Glomerular visceral epithelial cell (primary cell): ENCODE data around the gene DTD2.
"Not testable (repeated sequence)": the region's sequence is repeated elsewhere in the genome, so short reads cannot be mapped to it uniquely, and the experiment has no call there.

Source experiments
- DNase-seq: peaks from one replicate; pipeline ENCODE4 v3.0.0-alpha.2; 2016; ENCODE audit errors: extremely low spot score

DTD2 gene

GRCh38 chr14:31441273-31442111 is 15.8 kb downstream of the DTD2 start:
- peak; percentile 7 for DNase-seq

- peak; percentile 12 for DNase-seq
Observed at GRCh38 chr14:31440280-31440679, 17.0 kb downstream of the DTD2 start.

GRCh38 chr14:31439561-31439960 is 17.7 kb downstream of the DTD2 start:
- no peak for DNase-seq

- not testable (repeated sequence) for DNase-seq
Observed at GRCh38 chr14:31437045-31437691, 20.1 kb downstream of the DTD2 start.

- no peak for DNase-seq
Observed at GRCh38 chr14:31435276-31435675, 22.0 kb downstream of the DTD2 start.

GRCh38 chr14:31430634-31431264 is 26.6 kb downstream of the DTD2 start:
- DNase-seq, result no peak

- DNase-seq, result no peak
Observed at GRCh38 chr14:31429791-31430190, 27.5 kb downstream of the DTD2 start.

GRCh38 chr14:31428011-31428410 is 29.3 kb downstream of the DTD2 start:
- no peak for DNase-seq

- DNase-seq, result no peak
Observed at GRCh38 chr14:31426663-31427062, 30.6 kb downstream of the DTD2 start.

- DNase-seq, result no peak
Observed at GRCh38 chr14:31425905-31426304, 31.4 kb downstream of the DTD2 start.

GRCh38 chr14:31421200-31421599 is 36.1 kb downstream of the DTD2 start:
- no peak for DNase-seq

- peak; percentile 95 for DNase-seq
Observed at GRCh38 chr14:31420319-31421111, 36.8 kb downstream of the DTD2 start, which contains the start of gene HEATR5A. TSS of gene HEATR5A (minus strand) at chr14:31420550. CDS start at chr14:31402975, 17,575 bp downstream.

GRCh38 chr14:31419967-31420318 is 37.4 kb downstream of the DTD2 start:
- DNase-seq, result peak; percentile 75

- DNase-seq, result peak; percentile 3
Observed at GRCh38 chr14:31419179-31419966, 37.9 kb downstream of the DTD2 start.

GRCh38 chr14:31418440-31418839 is 38.9 kb downstream of the DTD2 start:
- DNase-seq, result no peak

- DNase-seq, result peak; percentile 4
Observed at GRCh38 chr14:31414190-31414833, 43.0 kb downstream of the DTD2 start.

GRCh38 chr14:31411218-31411727 is 46.0 kb downstream of the DTD2 start:
- no peak for DNase-seq

- DNase-seq, result no peak
Observed at GRCh38 chr14:31410048-31410650, 47.2 kb downstream of the DTD2 start.

- no peak for DNase-seq
Observed at GRCh38 chr14:31408421-31408820, 48.9 kb downstream of the DTD2 start.
